ENCODE data around the gene TRIM26. TPM values are rescaled to one million over a fixed set of nuclear protein-coding genes. Genes with fewer than 3 reads are reported as not detected.
A peak's percentile ranks its signal among the peaks of the same experiment; 100 is the strongest.

Gene TRIM26
- total and polyA plus RNA-seq, 2 of the 13 experiments (the other 11 are each of a cell fraction or from before 2014, with no cell fraction given) = 27.1 to 38.7 TPM

DNA sequence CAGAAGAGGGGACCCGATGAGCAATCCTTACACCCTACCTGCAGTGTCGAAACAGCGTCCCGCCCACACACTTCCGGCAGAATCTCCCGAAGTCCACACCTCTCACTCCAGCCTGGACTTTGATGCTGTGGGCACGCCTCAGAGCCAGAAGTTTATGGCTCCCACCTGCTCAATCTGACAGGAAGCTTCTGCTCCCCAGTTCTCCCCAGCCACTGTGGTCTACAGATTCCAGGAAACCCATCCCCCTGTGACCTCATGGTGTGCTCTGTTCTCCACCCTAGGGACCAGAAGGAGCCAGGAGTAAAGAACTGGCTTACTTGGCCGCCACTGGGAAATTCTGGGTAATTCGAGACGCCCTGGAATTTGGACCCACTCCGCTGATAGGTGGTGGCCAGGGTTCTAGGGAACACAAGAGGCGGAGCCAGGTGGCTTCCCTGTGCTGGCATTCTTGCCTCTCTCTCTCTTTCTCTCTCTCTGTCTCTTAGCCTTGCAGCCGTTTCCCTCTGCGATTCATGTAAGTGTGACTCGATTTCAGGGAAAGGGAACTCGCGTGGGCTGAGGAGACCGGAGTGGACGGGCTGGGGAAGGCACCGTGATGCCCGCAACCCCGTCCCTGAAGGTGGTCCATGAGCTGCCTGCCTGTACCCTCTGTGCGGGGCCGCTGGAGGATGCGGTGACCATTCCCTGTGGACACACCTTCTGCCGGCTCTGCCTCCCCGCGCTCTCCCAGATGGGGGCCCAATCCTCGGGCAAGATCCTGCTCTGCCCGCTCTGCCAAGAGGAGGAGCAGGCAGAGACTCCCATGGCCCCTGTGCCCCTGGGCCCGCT lies 49.9 kb downstream of the TRIM26 start, which contains the start of gene TRIM15 (continued):
- TF ChIP-seq ZNF646 (CRISPR knock-in tag; IDR thresholded peaks at IDR 0.05) = no peak
- peak; percentile 54; the same call in 1 of the 2 replicates for TF ChIP-seq ZNF546 (CRISPR knock-in tag; conservative IDR thresholded peaks at IDR 0.05)
- peak; percentile 37; the same call in 1 of the 2 replicates for TF ChIP-seq U2AF2 (IDR thresholded peaks at IDR 0.05; ENCODE audit: low read depth, low read length)
- TF ChIP-seq PHF5A (CRISPR knock-in tag; IDR thresholded peaks at IDR 0.05; ENCODE audit: low read depth, unreplicated experiment) = no peak
- TF ChIP-seq ZNF572 (CRISPR knock-in tag; IDR thresholded peaks at IDR 0.05) = peak; percentile 41; the same call in 1 of the 2 replicates
- peak; percentile 86 for TF ChIP-seq HNF4G (IDR thresholded peaks at IDR 0.05; ENCODE audit: borderline replicate concordance, low read depth, low read length)
- TF ChIP-seq HNF4G (CRISPR knock-in tag; IDR thresholded peaks at IDR 0.05; ENCODE audit: borderline replicate concordance, low read depth) = peak; percentile 98
- TF ChIP-seq HOMEZ (CRISPR knock-in tag; IDR thresholded peaks at IDR 0.05; ENCODE audit: low read depth) = peak; percentile 52; the same call in 1 of the 2 replicates
- no peak for TF ChIP-seq RBM22 (optimal IDR thresholded peaks at IDR 0.05; ENCODE audit: low read length)
- no peak for TF ChIP-seq SRSF9 (IDR thresholded peaks at IDR 0.05; ENCODE audit: borderline replicate concordance, insufficient read depth, low read depth, low read length, poor library complexity, severe bottlenecking)
- TF ChIP-seq, protein P1, sequence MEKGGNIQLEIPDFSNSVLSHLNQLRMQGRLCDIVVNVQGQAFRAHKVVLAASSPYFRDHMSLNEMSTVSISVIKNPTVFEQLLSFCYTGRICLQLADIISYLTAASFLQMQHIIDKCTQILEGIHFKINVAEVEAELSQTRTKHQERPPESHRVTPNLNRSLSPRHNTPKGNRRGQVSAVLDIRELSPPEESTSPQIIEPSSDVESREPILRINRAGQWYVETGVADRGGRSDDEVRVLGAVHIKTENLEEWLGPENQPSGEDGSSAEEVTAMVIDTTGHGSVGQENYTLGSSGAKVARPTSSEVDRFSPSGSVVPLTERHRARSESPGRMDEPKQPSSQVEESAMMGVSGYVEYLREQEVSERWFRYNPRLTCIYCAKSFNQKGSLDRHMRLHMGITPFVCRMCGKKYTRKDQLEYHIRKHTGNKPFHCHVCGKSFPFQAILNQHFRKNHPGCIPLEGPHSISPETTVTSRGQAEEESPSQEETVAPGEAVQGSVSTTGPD (CRISPR knock-in tag; IDR thresholded peaks at IDR 0.05) = peak; percentile 26; the same call in 1 of the 2 replicates
- TF ChIP-seq SP140L (CRISPR knock-in tag; IDR thresholded peaks at IDR 0.05; ENCODE audit: borderline replicate concordance) = no peak
- no peak for TF ChIP-seq NR1H2 (CRISPR knock-in tag; IDR thresholded peaks at IDR 0.05; ENCODE audit: borderline replicate concordance, low read depth)
- peak; percentile 46; the same call in 1 of the 2 replicates for TF ChIP-seq ZSCAN22 (CRISPR knock-in tag; IDR thresholded peaks at IDR 0.05)
- no peak for TF ChIP-seq ZNF841 (CRISPR knock-in tag; IDR thresholded peaks at IDR 0.05; ENCODE audit: borderline replicate concordance)
- TF ChIP-seq, protein P2, sequence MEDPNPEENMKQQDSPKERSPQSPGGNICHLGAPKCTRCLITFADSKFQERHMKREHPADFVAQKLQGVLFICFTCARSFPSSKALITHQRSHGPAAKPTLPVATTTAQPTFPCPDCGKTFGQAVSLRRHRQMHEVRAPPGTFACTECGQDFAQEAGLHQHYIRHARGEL (CRISPR knock-in tag; IDR thresholded peaks at IDR 0.05) = no peak
- peak; percentile 89 for TF ChIP-seq GFI1 (CRISPR knock-in tag; IDR thresholded peaks at IDR 0.05; ENCODE audit: borderline replicate concordance)
- TF ChIP-seq ZNF777 (CRISPR knock-in tag; IDR thresholded peaks at IDR 0.05) = no peak; the same call in 1 of the 2 replicates
- no peak for TF ChIP-seq ERF (CRISPR knock-in tag; IDR thresholded peaks at IDR 0.05)
